ENCODE data around the gene SLC29A2.

Gene SLC29A2

GRCh38 chr11:66337103-66337899 is 34.3 kb downstream of the SLC29A2 start:
- ATAC-seq (replicated peaks) (no peak), DNase-seq (no peak)
- Mint-ChIP-seq H3K27ac (peak overlapping the region; percentile 90), H3K36me3 (peaks cover 44 to 45% of the 10 kb centered on the region in 2 donors), H3K27me3 (peaks cover 10 to 18% of the 10 kb centered on the region in 2 donors), H3K9me3 (no peaks in the 10 kb centered on the region), H3K4me3 (peak overlapping the region; percentile 62 to 82), H3K4me1 (peaks cover 27 to 41% of the 10 kb centered on the region in 2 donors)

DNA sequence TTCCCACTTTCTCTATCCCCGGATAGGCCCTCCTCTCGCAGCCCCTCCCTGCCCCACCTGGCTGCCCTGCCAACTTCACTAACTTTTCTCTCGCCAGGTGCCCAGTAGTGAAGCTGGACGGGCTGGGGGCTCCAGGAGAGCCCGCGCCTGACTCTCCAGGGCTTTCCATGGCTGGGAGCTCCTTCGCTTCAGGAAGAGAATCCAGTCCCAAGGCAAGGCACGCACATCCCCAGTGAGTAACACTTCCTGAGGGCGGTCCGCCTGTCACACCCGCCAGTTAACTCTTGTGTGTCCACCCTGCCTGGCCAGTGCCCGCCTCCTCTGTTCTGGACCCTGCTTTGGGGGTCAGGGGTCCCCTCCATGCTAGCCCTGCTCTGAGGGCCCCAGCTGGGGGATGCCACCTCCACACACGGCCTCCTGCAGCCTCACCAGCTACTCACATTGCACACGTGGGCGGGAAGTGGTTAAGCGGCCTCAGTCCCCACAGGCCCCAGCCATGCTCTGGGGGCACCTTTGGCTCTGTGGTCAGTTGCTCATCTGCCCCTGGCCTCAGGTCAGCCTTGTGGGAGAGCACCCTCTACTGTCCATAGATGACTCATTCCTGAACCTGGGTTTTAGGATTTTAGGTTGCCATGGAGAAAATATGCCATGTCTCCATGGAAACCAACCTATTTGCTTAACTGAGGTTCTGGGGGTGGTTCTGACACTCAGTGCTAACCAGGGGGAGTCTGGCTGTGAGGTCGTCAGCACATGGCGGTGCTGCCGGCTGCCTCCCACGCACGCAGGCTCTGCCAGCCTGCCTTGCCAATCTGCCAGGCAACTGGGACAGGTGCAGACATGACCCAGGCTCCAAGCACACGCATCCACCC is 35.1 kb downstream of the SLC29A2 start, which contains the start of gene RIN1:
RIN1 (minus strand) TSS at position 201 of the 869 bp plus-strand sequence; CDS start at position 169, 32 bp downstream.
- Mint-ChIP-seq H3K27me3 (peaks cover 10 to 18% of the 10 kb centered on the region in 2 donors), H3K36me3 (peaks cover 36 to 37% of the 10 kb centered on the region in 2 donors), H3K27ac (peak within 1 kb of the TSS; percentile 90), H3K9me3 (no peaks in the 10 kb centered on the region), H3K4me1 (peaks cover 20 to 34% of the 10 kb centered on the region in 2 donors), H3K4me3 (peak within 1 kb of the TSS; percentile 62 to 82)
- DNase-seq (peak; percentile 60), ATAC-seq (replicated peaks) (peak; percentile 86 to 88)

GRCh38 chr11:66335531-66336233 is 35.9 kb downstream of the SLC29A2 start:
- Mint-ChIP-seq H3K27ac (peak overlapping the region; percentile 90), H3K36me3 (peaks cover 29 to 32% of the 10 kb centered on the region in 2 donors), H3K27me3 (peaks cover 10 to 18% of the 10 kb centered on the region in 2 donors), H3K9me3 (no peaks in the 10 kb centered on the region), H3K4me1 (peaks cover 19 to 31% of the 10 kb centered on the region in 2 donors), H3K4me3 (peak overlapping the region; percentile 62 to 82)
- DNase-seq (no peak), ATAC-seq (replicated peaks) (peak; percentile 32 to 35)

DNA sequence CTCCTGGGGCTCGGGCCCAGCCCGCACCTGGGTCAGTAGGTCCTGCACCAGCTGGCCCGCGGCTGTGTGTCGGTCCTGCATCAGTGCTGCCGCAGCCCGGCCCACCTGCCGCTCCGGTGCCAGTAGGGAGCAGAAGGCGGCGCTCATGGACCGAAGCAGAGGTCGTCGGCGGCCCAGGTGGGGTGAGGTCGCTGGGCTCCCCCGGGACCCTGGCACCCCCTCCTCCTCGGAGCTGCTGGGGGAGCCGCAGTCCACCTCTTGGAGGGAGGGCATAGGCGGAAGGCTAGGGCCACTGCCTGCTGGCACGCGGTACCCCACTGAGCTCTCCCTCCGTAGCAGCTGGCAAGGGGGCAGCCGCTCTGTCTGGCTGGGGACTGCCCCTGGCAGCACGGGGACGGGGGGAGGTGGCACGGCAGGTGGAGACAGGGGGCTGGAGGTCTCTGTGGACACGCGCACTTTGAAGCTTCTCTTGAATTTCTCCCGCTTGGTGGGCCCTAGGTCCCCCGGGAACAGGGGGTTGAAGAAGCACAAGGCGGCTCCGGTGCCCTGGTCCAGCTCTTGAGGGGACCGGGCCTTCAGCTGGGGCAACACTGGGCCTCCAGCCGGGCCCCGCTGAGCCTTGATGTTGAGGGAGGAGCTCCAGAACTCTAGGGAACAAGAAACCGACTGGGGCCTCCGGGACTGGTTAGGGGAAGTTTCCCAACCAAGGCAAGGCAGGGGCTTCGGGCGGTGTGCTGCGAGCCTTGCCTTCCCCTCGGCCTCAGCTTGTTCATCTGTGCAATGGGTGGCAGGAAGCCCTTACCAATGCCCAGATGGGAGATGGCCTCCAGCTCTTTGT is 36.7 kb downstream of the SLC29A2 start:
- Mint-ChIP-seq H3K9me3 (no peaks in the 10 kb centered on the region), H3K4me1 (peaks cover 19 to 31% of the 10 kb centered on the region in 2 donors), H3K36me3 (peaks cover 26 to 28% of the 10 kb centered on the region in 2 donors), H3K27ac (no peak overlapping the region), H3K27me3 (peaks cover 10 to 18% of the 10 kb centered on the region in 2 donors), H3K4me3 (no peak overlapping the region)
- ATAC-seq (replicated peaks), result no peak
- DNase-seq, result no peak

- peaks cover 22 to 24% of the 10 kb centered on the region in 2 donors for H3K36me3 Mint-ChIP-seq
- H3K4me1 Mint-ChIP-seq, result peaks cover 19 to 32% of the 10 kb centered on the region in 2 donors
- no peak overlapping the region for H3K27ac Mint-ChIP-seq
- DNase-seq (no peak), ATAC-seq (replicated peaks) (no peak)
- no peak overlapping the region for H3K4me3 Mint-ChIP-seq
- no peaks in the 10 kb centered on the region for H3K9me3 Mint-ChIP-seq
- peaks cover 10 to 18% of the 10 kb centered on the region in 2 donors for H3K27me3 Mint-ChIP-seq
Observed at GRCh38 chr11:66333896-66334604, 37.5 kb downstream of the SLC29A2 start.

DNA sequence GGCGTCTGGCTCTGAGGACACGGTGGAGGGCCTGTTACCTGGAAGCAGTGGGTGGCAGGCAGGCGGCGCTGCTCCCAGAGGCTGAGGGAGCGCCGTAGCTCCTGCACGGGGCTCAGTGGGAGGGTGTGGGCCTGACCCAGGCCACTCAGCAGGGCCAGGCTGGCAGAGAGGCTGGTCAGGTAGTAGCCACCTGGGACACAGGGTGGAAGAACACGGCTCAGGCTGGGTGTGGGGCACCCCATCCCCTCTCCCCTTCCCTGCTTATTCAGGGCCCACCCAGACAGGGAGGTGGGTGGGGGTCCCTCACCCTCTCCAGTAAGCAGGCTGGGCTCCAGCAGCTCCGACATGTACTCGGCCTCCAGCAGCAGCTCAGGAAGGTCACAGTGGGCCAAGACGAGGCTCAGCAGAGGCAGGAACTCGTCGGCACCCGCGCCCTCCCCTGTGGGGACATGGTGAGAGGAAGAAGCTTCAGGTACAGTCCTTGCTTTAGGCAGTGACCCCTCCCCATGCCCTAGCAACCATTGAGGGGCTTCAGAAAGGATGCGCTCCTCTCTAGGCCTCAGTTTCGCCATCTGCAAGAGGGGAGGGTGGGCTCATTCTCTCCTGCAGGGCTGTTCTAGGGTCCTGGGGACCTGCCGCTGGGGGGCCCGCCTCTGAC is 38.2 kb downstream of the SLC29A2 start:
- no peak overlapping the region for H3K27ac Mint-ChIP-seq
- peaks cover 24 to 39% of the 10 kb centered on the region in 2 donors for H3K4me1 Mint-ChIP-seq
- H3K4me3 Mint-ChIP-seq, result no peak overlapping the region

DNA sequence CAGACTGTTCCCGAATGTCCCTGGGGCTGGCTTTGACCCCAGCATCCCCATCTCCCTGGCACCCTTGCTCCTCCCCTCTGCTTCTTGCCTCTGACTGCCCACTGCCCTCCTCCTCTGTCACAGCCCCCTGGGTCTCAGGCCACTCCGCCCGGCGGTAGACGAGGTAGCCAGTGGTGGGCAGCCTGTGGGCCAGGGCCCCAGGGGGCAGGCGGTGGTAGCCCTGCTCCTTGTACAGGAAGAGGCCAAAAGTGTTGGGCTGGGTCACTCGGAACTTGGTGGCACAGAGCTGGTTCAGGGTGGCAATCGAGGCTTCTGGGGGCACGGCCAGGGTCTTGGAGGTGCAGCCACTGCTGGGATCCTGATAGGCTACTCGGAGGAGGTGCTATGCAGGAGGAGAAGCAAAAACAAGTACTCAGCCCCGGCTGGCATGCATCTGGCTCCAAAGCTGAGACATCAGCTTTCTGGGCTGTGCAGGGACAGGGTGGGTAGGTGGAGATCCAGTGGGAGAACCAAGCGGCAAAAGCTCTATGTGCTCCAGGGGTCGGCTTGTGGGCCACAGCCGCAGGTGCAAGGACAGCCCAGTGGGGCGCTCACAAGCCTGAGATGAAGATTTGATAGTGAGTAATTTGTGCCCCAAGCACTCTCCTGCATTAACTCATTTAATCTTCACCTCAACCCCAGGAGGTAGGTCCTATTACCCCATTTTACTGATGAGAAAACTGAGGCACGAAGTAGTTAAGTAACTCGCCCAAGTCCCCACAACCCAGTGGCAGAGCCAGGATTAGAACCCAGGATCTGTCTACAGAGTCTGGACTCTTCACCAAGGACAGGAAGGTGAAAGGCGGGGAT is 39.0 kb downstream of the SLC29A2 start:
- peaks cover 14% of the 10 kb centered on the region in 2 donors for H3K36me3 Mint-ChIP-seq
- H3K4me3 Mint-ChIP-seq, result no peak overlapping the region
- peak overlapping the region; percentile 85 for H3K27ac Mint-ChIP-seq
- H3K4me1 Mint-ChIP-seq, result peaks cover 31 to 43% of the 10 kb centered on the region in 2 donors
- DNase-seq (no peak), ATAC-seq (replicated peaks) (no peak)
- peaks cover 10 to 18% of the 10 kb centered on the region in 2 donors for H3K27me3 Mint-ChIP-seq
- no peaks in the 10 kb centered on the region for H3K9me3 Mint-ChIP-seq

More for the DNA sequence above, 38.2 kb downstream of the SLC29A2 start:
- peaks cover 10 to 18% of the 10 kb centered on the region in 2 donors for H3K27me3 Mint-ChIP-seq
- no peaks in the 10 kb centered on the region for H3K9me3 Mint-ChIP-seq
- H3K36me3 Mint-ChIP-seq, result peaks cover 16 to 18% of the 10 kb centered on the region in 2 donors
- ATAC-seq (replicated peaks) (no peak), DNase-seq (no peak)

- H3K4me1 Mint-ChIP-seq, result peaks cover 28 to 40% of the 10 kb centered on the region in 2 donors
- peaks cover 10 to 16% of the 10 kb centered on the region in 2 donors for H3K27me3 Mint-ChIP-seq
- H3K36me3 Mint-ChIP-seq, result peaks cover 5 to 7% of the 10 kb centered on the region in 2 donors
- H3K27ac Mint-ChIP-seq, result peak overlapping the region; percentile 85
- H3K4me3 Mint-ChIP-seq, result no peak overlapping the region
- DNase-seq, result no peak
- no peaks in the 10 kb centered on the region for H3K9me3 Mint-ChIP-seq
- ATAC-seq (replicated peaks), result no peak
Observed at GRCh38 chr11:66331542-66332370, 39.8 kb downstream of the SLC29A2 start.

- Mint-ChIP-seq H3K27ac (no peak overlapping the region), H3K4me3 (no peak overlapping the region), H3K36me3 (peaks cover 0 to 2% of the 10 kb centered on the region in 2 donors), H3K9me3 (no peaks in the 10 kb centered on the region), H3K4me1 (peaks cover 23 to 36% of the 10 kb centered on the region in 2 donors), H3K27me3 (peaks cover 4 to 8% of the 10 kb centered on the region in 2 donors)
- ATAC-seq (replicated peaks) (no peak), DNase-seq (no peak)
Observed at GRCh38 chr11:66330931-66331330, 40.6 kb downstream of the SLC29A2 start.

- ATAC-seq (replicated peaks), result no peak
Observed at GRCh38 chr11:66329165-66329673, 42.3 kb downstream of the SLC29A2 start.

More at GRCh38 chr11:66329165-66329673, 42.3 kb downstream of the SLC29A2 start:
- Mint-ChIP-seq H3K4me3 (no peak overlapping the region), H3K27me3 (no peaks in the 10 kb centered on the region), H3K27ac (peak overlapping the region; percentile 65), H3K9me3 (no peaks in the 10 kb centered on the region), H3K4me1 (peaks cover 22 to 26% of the 10 kb centered on the region in 2 donors), H3K36me3 (no peaks in the 10 kb centered on the region)
- DNase-seq, result no peak

All from stimulated activated naive B cell treated with anti-CD40 and anti-IgM and Interleukin-4, amounts not matched to agents 10 μg/mL and 1 μg/mL and 100 μg/mL, for 72 hours (primary cell).